Mesenchymal stem cell (in vitro differentiated cells and primary cell): ENCODE results near the gene SEPTIN10.
"Not testable (repeated sequence)": the region's sequence is repeated elsewhere in the genome, so short reads cannot be mapped to it uniquely, and the experiment has no call there.

Experiments used
- DNase-seq: peaks from one replicate; pipeline ENCODE4 v3.0.0-alpha.2; 2013
- H2AFZ ChIP-seq: one replicate; pipeline ENCODE4 v1.6.1; 2013; ENCODE audit warnings: low read depth, mild to moderate bottlenecking, control low read depth, inconsistent platforms, low read length, moderate library complexity
- H2AK5ac ChIP-seq: 2 replicates; pipeline ENCODE4 v1.6.1; 2013; ENCODE audit warnings: low read length, moderate library complexity, mild to moderate bottlenecking, inconsistent platforms; ENCODE audit not compliant: severe bottlenecking
- H2BK120ac ChIP-seq: one replicate; pipeline ENCODE4 v1.6.1; 2013; ENCODE audit warnings: low read depth, mild to moderate bottlenecking, inconsistent platforms, low read length, moderate library complexity
- H2BK12ac ChIP-seq, 2 experiments: one replicate each; pipeline ENCODE4 v1.6.1; 2013; ENCODE audit warnings: inconsistent platforms in 2 of 2, low read length in 2 of 2, mild to moderate bottlenecking in 2 of 2, moderate library complexity in 2 of 2, control low read depth in 1 of 2
- H2BK15ac ChIP-seq: one replicate; pipeline ENCODE4 v1.6.1; 2013; ENCODE audit warnings: mild to moderate bottlenecking, low read depth, inconsistent platforms; ENCODE audit not compliant: poor library complexity, severe bottlenecking
- H2BK5ac ChIP-seq: 2 replicates; pipeline ENCODE4 v1.6.1; 2013; ENCODE audit warnings: low read depth, mild to moderate bottlenecking, low read length, control low read depth, inconsistent platforms; ENCODE audit not compliant: poor library complexity, severe bottlenecking
- H3K14ac ChIP-seq, 2 experiments: one replicate each; pipeline ENCODE4 v1.6.1; 2013; ENCODE audit warnings: inconsistent platforms in 2 of 2, low read length in 2 of 2, control low read depth in 1 of 2, mild to moderate bottlenecking in 1 of 2, moderate library complexity in 1 of 2
- H3K18ac ChIP-seq, 2 experiments: one replicate each; pipeline ENCODE4 v1.6.1; 2013; ENCODE audit warnings: inconsistent platforms in 2 of 2, low read length in 2 of 2, control low read depth in 1 of 2, low read depth in 1 of 2, mild to moderate bottlenecking in 1 of 2
- H3K23ac ChIP-seq, 2 experiments: one replicate each; pipeline ENCODE4 v1.6.1; 2013; ENCODE audit warnings: inconsistent platforms in 2 of 2, low read length in 2 of 2, mild to moderate bottlenecking in 2 of 2, moderate library complexity in 2 of 2, control low read depth in 1 of 2
- H3K27ac ChIP-seq: 2 replicates; pipeline ENCODE4 v1.5.1; 2013; ENCODE audit warnings: mild to moderate bottlenecking, moderate library complexity, low read length, control low read depth, inconsistent platforms; ENCODE audit not compliant: poor library complexity, severe bottlenecking
- H3K27me3 ChIP-seq, 2 experiments: 2 replicates each; pipeline versions ENCODE4 v1.6.1 to v1.7.0; 2013; ENCODE audit warnings: low read length in 2 of 2, mild to moderate bottlenecking in 2 of 2, moderate library complexity in 2 of 2, control low read depth in 1 of 2, inconsistent platforms in 1 of 2; ENCODE audit not compliant: control insufficient read depth in 1 of 2, insufficient read depth in 1 of 2
- H3K36me3 ChIP-seq, 2 experiments: 2 replicates each; pipeline versions ENCODE4 v1.6.1 to v1.7.0; 2013; ENCODE audit warnings: low read length in 2 of 2, control low read depth in 1 of 2, inconsistent platforms in 1 of 2, low read depth in 1 of 2, mild to moderate bottlenecking in 1 of 2; ENCODE audit not compliant: insufficient read depth in 2 of 2, control insufficient read depth in 1 of 2
- H3K4ac ChIP-seq, 2 experiments: one replicate each; pipeline ENCODE4 v1.6.1; 2013; ENCODE audit warnings: inconsistent platforms in 2 of 2, low read length in 2 of 2, mild to moderate bottlenecking in 2 of 2, moderate library complexity in 2 of 2, control low read depth in 1 of 2, low read depth in 1 of 2
- H3K4me1 ChIP-seq: 2 replicates; pipeline ENCODE4 v1.6.1; 2013; ENCODE audit warnings: low read depth, low read length, control low read depth; ENCODE audit not compliant: control insufficient read depth, insufficient read depth
- H3K4me2 ChIP-seq: 2 replicates; pipeline ENCODE4 v1.6.1; 2013; ENCODE audit warnings: low read length, mild to moderate bottlenecking, inconsistent platforms; ENCODE audit not compliant: poor library complexity, severe bottlenecking
- H3K4me3 ChIP-seq, 2 experiments: 2 replicates each; pipeline versions ENCODE4 v1.5.1 to v1.7.0; 2013; ENCODE audit warnings: low read length in 2 of 2, mild to moderate bottlenecking in 2 of 2, control low read depth in 1 of 2, low read depth in 1 of 2; ENCODE audit not compliant: insufficient read depth in 1 of 2
- H3K79me1 ChIP-seq: replicated peaks from 2 replicates; pipeline ENCODE4 v1.6.1; 2013; ENCODE audit warnings: mild to moderate bottlenecking, control low read depth, low read length, inconsistent platforms; ENCODE audit not compliant: poor library complexity, severe bottlenecking
- H3K9ac ChIP-seq: 2 replicates; pipeline ENCODE4 v1.7.0; 2013; ENCODE audit warnings: mild to moderate bottlenecking, low read length, moderate library complexity
- H3K9me3 ChIP-seq: 2 replicates; pipeline ENCODE4 v1.7.0; 2013; ENCODE audit warnings: mild to moderate bottlenecking, low read length; ENCODE audit not compliant: control insufficient read depth
- H4K8ac ChIP-seq: one replicate; pipeline ENCODE4 v1.6.1; 2013; ENCODE audit warnings: inconsistent platforms, mild to moderate bottlenecking, low read length, moderate library complexity
- H4K91ac ChIP-seq: one replicate; pipeline ENCODE4 v1.6.1; 2013; ENCODE audit warnings: mild to moderate bottlenecking, low read length, inconsistent platforms
- WGBS: methylation state at CpG from one replicate; pipeline ENCODE4 v1.1.7; 2013; ENCODE audit warnings: mixed read lengths; 5-methylcytosine and 5-hydroxymethylcytosine counted together

SEPTIN10 gene

GRCh38 chr2:109631741-109632140, 18.0 kb upstream of the SEPTIN10 start:
- no peak overlapping the region for H3K18ac ChIP-seq
- no peak overlapping the region for H3K4me2 ChIP-seq
- no peak overlapping the region for H2BK12ac ChIP-seq
- no peaks in the 10 kb centered on the region for H3K36me3 ChIP-seq
- H2BK15ac ChIP-seq = no peak overlapping the region
- no peaks in the 10 kb centered on the region for H3K27me3 ChIP-seq
- H3K23ac ChIP-seq = no peak overlapping the region
- H3K4me1 ChIP-seq = no peaks in the 10 kb centered on the region
- no peak overlapping the region for H2BK120ac ChIP-seq
- DNase-seq = no peak
- H2BK5ac ChIP-seq = no peak overlapping the region
- H2AK5ac ChIP-seq = no peak overlapping the region
- no peak overlapping the region for H4K91ac ChIP-seq
- H2AFZ ChIP-seq = no peak overlapping the region
- H3K14ac ChIP-seq = no peak overlapping the region
- WGBS = 94% methylated on average over 2 of the region's 3 CpGs
- H3K79me1 ChIP-seq = no peaks in the 10 kb centered on the region
- H3K9ac ChIP-seq = no peak overlapping the region
- no peaks in the 10 kb centered on the region for H3K9me3 ChIP-seq
- no peak overlapping the region for H3K4ac ChIP-seq
- H3K27ac ChIP-seq = no peak overlapping the region
- no peak overlapping the region for H4K8ac ChIP-seq
- H3K4me3 ChIP-seq = no peak overlapping the region

- H3K27ac ChIP-seq = no peak overlapping the region
- H4K91ac ChIP-seq = no peak overlapping the region
- H2BK15ac ChIP-seq = no peak overlapping the region
- H3K4me1 ChIP-seq = no peaks in the 10 kb centered on the region
- no peak overlapping the region for H3K18ac ChIP-seq
- H3K27me3 ChIP-seq = no peaks in the 10 kb centered on the region
- H3K9ac ChIP-seq = no peak overlapping the region
- H2BK5ac ChIP-seq = no peak overlapping the region
- no peak overlapping the region for H3K4ac ChIP-seq
- H3K4me3 ChIP-seq = no peak overlapping the region
- no peak overlapping the region for H4K8ac ChIP-seq
- WGBS = 94% methylated on average over 14 of the region's 19 CpGs
- H3K4me2 ChIP-seq = no peak overlapping the region
- H3K23ac ChIP-seq = no peak overlapping the region
- no peak overlapping the region for H2AFZ ChIP-seq
- DNase-seq = no peak
- H3K79me1 ChIP-seq = no peaks in the 10 kb centered on the region
- peak overlapping the region in 1 of 2 experiments; percentile 75 for H3K14ac ChIP-seq
- no peak overlapping the region for H2BK120ac ChIP-seq
- H3K36me3 ChIP-seq = no peaks in the 10 kb centered on the region
- no peak overlapping the region for H2AK5ac ChIP-seq
- no peaks in the 10 kb centered on the region for H3K9me3 ChIP-seq
- no peak overlapping the region for H2BK12ac ChIP-seq
These were observed 17.0 kb upstream of the SEPTIN10 start for GRCh38 chr2:109630441-109631430.

- H3K14ac ChIP-seq = no peak overlapping the region
- no peak overlapping the region for H2BK15ac ChIP-seq
- H3K4me3 ChIP-seq = no peak overlapping the region
- H3K4ac ChIP-seq = no peak overlapping the region
- no peaks in the 10 kb centered on the region for H3K9me3 ChIP-seq
- no peak overlapping the region for H2AFZ ChIP-seq
- H3K9ac ChIP-seq = no peak overlapping the region
- no peak overlapping the region for H3K23ac ChIP-seq
- H2BK12ac ChIP-seq = no peak overlapping the region
- no peaks in the 10 kb centered on the region for H3K79me1 ChIP-seq
- no peak overlapping the region for H3K18ac ChIP-seq
- no peak overlapping the region for H3K27ac ChIP-seq
- no peak overlapping the region for H4K91ac ChIP-seq
- H3K4me1 ChIP-seq = no peaks in the 10 kb centered on the region
- no peaks in the 10 kb centered on the region for H3K27me3 ChIP-seq
- no peak overlapping the region for H4K8ac ChIP-seq
- H3K4me2 ChIP-seq = no peak overlapping the region
- H2AK5ac ChIP-seq = no peak overlapping the region
- WGBS = 100% methylated on average over 1 of the region's 3 CpGs
- no peak overlapping the region for H2BK120ac ChIP-seq
- H3K36me3 ChIP-seq = no peaks in the 10 kb centered on the region
- DNase-seq = no peak
- H2BK5ac ChIP-seq = no peak overlapping the region
These were observed 16.1 kb upstream of the SEPTIN10 start for GRCh38 chr2:109629867-109630266.

GRCh38 chr2:109628321-109628720, 14.6 kb upstream of the SEPTIN10 start:
- not testable (repeated sequence) for H3K27me3 ChIP-seq, H2BK15ac ChIP-seq, H3K4me1 ChIP-seq, H4K91ac ChIP-seq, H3K18ac ChIP-seq, H3K4me3 ChIP-seq, H2AFZ ChIP-seq, DNase-seq, H3K14ac ChIP-seq, H4K8ac ChIP-seq, H3K36me3 ChIP-seq, H3K4ac ChIP-seq, H2BK120ac ChIP-seq, H2AK5ac ChIP-seq, H3K23ac ChIP-seq, H3K79me1 ChIP-seq, H3K27ac ChIP-seq, H2BK12ac ChIP-seq, H3K9ac ChIP-seq, H2BK5ac ChIP-seq, H3K9me3 ChIP-seq, H3K4me2 ChIP-seq
- 85% methylated on average over 4 of the region's 7 CpGs for WGBS
